Adipocyte (in vitro differentiated cells): ENCODE results near the gene IRF2BPL.

Experiments used
- DNase-seq: peaks from one replicate; pipeline ENCODE4 v3.0.0-alpha.2; 2015; ENCODE audit warnings: low read depth
- H3K27me3 ChIP-seq: replicated peaks from 2 replicates; pipeline ENCODE4 v1.7.0; 2013; ENCODE audit warnings: mild to moderate bottlenecking, low read length, moderate library complexity; ENCODE audit not compliant: control insufficient read depth, insufficient read depth
- H3K36me3 ChIP-seq: 2 replicates; pipeline ENCODE4 v1.7.0; 2013; ENCODE audit warnings: low read length, mild to moderate bottlenecking, moderate library complexity; ENCODE audit not compliant: control insufficient read depth, insufficient read depth, severe bottlenecking
- H3K4me1 ChIP-seq: 2 replicates; pipeline ENCODE4 v1.7.0; 2013; ENCODE audit warnings: mild to moderate bottlenecking, low read length, moderate library complexity; ENCODE audit not compliant: control insufficient read depth, insufficient read depth
- H3K4me3 ChIP-seq: 2 replicates; pipeline ENCODE4 v1.7.0; 2013; ENCODE audit warnings: mild to moderate bottlenecking, low read length, moderate library complexity
- H3K9ac ChIP-seq: 2 replicates; pipeline ENCODE4 v1.7.0; 2013; ENCODE audit warnings: mild to moderate bottlenecking, low read length, moderate library complexity
- H3K9me3 ChIP-seq: 2 replicates; pipeline ENCODE4 v1.7.0; 2013; ENCODE audit warnings: mild to moderate bottlenecking, low read length, moderate library complexity; ENCODE audit not compliant: control insufficient read depth

IRF2BPL gene

DNA sequence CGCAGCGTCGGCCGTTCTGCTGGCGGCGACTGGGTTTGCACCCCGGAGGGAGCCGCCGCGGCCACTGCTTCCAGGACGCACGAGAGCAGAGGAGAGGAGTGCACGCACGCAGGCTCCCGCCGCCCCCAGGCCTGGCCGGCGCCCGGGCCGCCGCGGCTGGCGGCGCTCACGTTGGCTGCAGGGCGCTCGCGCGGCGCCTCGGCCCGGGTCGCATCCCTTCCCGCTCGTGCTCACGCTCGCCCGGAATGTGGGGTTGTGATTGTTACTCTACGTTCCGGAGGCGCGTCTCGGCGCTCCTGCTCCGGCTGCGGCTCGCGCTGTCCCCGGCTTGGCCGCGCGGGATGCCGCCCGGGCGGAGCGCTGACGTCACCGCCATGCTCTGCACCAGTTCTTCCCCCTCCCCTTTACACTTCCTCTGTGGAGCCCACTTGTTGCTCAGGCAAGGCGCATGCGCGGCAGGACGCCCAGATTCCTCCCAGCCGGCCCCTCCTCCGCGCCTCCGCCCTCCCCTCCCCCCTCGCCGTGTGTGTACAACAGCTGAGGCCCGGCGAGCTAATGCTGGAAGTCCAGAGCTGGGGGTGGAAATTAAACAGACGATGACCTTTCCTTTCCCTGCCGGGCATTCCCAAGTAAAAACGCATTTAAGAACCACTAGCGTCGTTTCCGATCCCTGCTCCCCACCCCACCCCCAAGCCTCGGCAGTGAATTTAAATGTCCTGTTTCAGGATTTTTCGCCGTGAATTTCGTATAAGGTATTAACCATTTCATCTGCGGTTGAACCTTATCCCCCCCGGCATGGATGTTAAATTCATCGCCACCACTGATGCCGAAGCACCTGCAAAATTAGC, at the start of gene IRF2BPL:
Gene IRF2BPL (minus strand): TSS at position 325 of the 848 bp plus-strand sequence. CDS start 916 bp downstream, outside the sequence.
- Histone ChIP-seq H3K27me3 (no peaks in the 10 kb centered on the region), H3K9ac (peak within 1 kb of the TSS; percentile 96), H3K9me3 (no peaks in the 10 kb centered on the region), H3K4me1 (peaks cover 53% of the 10 kb centered on the region), H3K36me3 (peaks cover 4% of the 10 kb centered on the region), H3K4me3 (peak within 1 kb of the TSS; percentile 89)
- DNase-seq, result peak; percentile 98

DNA sequence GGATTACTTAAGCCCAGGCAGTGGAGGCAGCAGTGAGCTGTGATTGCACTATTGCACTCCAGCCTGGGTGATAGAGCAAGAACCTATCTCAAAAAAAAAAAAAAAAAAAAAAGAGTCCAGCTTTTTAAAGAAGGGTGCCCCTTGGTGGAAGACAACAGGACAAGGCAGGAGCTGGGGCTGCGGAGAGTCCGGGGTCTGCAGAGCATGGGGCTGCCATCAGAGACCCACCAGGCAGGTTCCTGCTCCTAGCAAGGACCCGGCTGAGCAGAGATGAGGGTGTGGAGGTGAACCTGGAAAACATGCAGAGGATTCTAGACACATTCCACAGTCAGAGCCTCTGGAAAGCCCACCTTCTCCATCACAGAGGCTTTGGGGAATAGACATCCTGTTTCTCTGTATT, 48.5 kb upstream of the IRF2BPL start:
- Histone ChIP-seq H3K27me3 (no peaks in the 10 kb centered on the region), H3K4me3 (no peak overlapping the region), H3K4me1 (peaks cover 23% of the 10 kb centered on the region), H3K9ac (peak overlapping the region; percentile 64), H3K9me3 (peaks cover 7% of the 10 kb centered on the region), H3K36me3 (no peaks in the 10 kb centered on the region)
- DNase-seq, result no peak

DNA sequence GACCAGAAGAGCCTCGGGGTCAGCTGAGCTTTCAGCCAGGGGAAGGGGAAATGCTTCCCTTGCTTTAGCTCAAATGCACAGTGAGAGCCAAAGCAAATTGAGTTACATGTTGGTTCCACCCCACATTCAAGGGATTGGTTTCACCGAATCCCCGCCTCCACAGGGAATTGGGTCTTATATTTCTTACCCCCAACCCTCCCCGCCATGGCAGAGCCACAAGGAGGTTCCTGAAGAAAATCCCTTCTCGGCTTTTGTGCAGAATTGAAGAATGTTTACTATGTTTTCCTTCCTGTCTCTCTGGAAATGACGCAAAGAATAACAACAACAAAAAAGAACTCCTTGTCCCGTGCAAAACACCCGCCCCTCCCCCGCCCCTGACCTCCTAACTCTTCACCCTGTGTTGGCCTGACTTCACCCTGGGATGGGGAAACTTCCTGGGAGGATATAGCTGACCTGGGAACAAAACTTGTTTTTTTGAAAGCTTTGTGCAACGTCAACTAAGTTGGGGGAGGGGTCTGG, 47.7 kb upstream of the IRF2BPL start:
- Histone ChIP-seq H3K27me3 (no peaks in the 10 kb centered on the region), H3K36me3 (no peaks in the 10 kb centered on the region), H3K4me3 (peak overlapping the region; percentile 71), H3K9ac (peak overlapping the region; percentile 64), H3K4me1 (peaks cover 27% of the 10 kb centered on the region), H3K9me3 (peaks cover 7% of the 10 kb centered on the region)
- DNase-seq, result peak; percentile 64

DNA sequence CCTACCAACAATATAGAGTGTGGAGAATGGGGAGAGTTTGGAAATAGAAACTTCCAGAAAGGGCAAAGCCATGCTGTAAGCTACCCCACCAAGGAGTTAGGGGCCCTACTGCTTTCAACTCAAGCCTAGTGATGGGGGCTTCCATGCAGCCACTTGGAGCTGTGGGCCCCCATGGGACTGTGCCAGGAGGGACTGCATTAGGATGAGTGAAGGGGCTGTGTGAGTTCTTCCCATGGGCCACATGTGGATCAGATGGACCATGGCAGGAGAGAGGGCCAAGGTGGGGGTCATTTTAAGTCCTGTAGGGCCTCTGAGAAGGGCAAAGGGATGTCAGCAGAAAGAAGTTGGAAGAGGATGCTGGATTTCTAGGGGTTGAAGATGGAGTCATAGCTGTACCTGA, 46.5 kb upstream of the IRF2BPL start:
- Histone ChIP-seq H3K9me3 (peaks cover 3% of the 10 kb centered on the region), H3K4me3 (no peak overlapping the region), H3K36me3 (no peaks in the 10 kb centered on the region), H3K4me1 (peaks cover 32% of the 10 kb centered on the region), H3K9ac (no peak overlapping the region), H3K27me3 (no peaks in the 10 kb centered on the region)
- no peak for DNase-seq

DNA sequence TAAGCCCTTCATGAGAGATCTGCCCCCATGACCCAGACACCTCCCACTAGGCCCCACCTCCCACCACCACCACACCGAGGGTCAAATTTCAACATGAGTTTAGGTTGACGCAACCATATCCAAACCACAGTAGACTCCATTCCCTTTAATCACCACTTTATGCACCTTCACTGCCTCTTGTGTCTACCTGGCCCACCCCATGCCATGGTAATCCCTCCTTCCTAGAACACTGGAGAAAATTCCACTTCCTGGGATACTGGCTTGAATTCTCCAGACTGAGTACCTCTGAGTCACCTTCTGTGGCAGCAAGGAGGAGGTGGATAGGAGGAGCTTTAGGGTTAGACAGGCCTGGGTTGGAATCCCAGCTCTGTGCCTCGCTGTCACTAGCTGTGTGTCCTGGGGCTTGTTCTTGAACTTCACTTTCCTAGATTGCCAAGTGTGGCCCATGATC, 43.5 kb upstream of the IRF2BPL start:
- Histone ChIP-seq H3K9me3 (no peaks in the 10 kb centered on the region), H3K4me1 (peaks cover 28% of the 10 kb centered on the region), H3K9ac (no peak overlapping the region), H3K27me3 (no peaks in the 10 kb centered on the region), H3K36me3 (no peaks in the 10 kb centered on the region), H3K4me3 (no peak overlapping the region)
- DNase-seq, result no peak

- peaks cover 11% of the 10 kb centered on the region for H3K4me1 ChIP-seq
- H3K4me3 ChIP-seq, result no peak overlapping the region
- peaks cover 4% of the 10 kb centered on the region for H3K27me3 ChIP-seq
- no peaks in the 10 kb centered on the region for H3K9me3 ChIP-seq
- H3K36me3 ChIP-seq, result no peaks in the 10 kb centered on the region
- no peak for DNase-seq
- H3K9ac ChIP-seq, result no peak overlapping the region
Measured at GRCh38 chr14:77069551-77069950, 41.0 kb upstream of the IRF2BPL start.

DNA sequence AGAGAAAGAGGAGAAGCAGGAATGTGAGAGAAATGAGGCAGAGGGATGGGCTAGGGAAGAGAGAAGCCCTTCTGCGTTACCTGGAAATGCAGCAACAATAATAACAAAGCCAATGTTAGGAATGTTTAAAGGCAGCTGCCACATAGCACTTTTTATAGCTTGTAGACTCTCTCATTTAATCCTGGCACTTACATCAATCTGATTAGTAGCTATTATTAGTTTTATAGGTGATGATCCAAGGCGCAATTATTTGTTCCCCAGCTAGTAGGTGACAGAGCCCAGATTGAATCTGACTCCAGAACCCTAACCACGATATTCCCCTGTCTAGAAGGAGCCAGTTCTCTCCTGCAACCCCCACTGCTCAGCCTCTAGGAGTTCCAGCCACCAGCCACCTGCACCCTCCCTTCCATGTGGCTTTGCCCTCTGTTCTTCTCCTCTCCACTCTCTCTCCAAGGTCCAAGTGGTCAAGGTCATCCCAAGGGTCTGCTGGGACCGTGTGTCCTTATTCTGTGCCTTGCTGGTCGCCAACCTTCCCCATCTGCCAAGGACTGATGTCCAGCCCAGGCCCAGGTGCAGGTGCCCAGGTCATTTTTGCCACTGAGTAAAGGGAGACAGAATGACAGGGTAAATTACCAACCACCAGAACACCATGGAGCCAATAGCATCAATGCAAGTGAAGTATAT, 40.2 kb upstream of the IRF2BPL start:
- no peak overlapping the region for H3K9ac ChIP-seq
- H3K36me3 ChIP-seq, result no peaks in the 10 kb centered on the region
- no peak for DNase-seq
- H3K4me3 ChIP-seq, result no peak overlapping the region
- peaks cover 5% of the 10 kb centered on the region for H3K27me3 ChIP-seq
- H3K4me1 ChIP-seq, result peaks cover 11% of the 10 kb centered on the region
- no peaks in the 10 kb centered on the region for H3K9me3 ChIP-seq

DNA sequence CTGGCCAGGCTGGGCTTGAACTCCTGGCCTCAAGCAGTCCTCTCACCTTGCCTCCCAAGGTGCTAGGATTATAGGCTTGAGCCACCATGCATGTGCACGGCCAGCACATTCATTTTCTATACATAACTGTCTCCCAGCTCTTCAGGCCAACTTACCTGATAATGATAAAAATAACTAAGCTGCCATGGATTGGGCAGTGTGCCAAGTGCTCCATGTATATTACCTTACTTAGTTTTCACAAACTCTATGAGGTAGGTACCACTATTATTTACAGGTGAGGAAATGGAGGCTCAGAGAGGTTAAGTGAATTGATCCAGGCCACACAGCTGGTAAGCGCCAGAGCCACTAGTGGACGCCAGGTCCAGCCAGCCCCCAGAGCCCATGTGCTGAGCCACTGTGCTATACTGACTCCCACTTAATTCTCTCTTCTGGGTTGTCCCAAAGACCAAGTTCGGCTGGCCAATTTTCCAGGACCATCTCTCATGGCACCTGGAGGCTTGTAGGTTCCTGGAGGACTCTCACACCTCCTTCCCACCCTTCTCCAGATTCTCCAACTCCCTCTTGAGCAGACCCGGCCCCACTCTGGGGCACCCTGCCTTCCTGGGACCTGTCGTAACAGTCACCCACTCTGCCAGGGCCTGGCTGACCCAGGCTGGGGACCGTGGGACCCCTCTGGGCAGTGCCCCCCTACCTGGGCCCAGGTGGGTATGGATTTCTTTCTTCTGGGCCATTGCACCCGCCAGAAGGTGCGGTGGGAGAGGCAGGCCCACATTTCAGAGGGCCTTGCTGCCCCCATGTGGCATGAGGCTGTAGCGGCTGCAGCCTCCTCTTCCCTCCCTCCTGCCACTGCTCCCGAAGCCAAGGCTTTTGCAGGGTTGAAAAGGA, 39.4 kb upstream of the IRF2BPL start:
- Histone ChIP-seq H3K4me1 (peaks cover 11% of the 10 kb centered on the region), H3K9me3 (no peaks in the 10 kb centered on the region), H3K36me3 (no peaks in the 10 kb centered on the region), H3K4me3 (no peak overlapping the region), H3K27me3 (peaks cover 5% of the 10 kb centered on the region), H3K9ac (no peak overlapping the region)
- DNase-seq, result peak; percentile 86

- Histone ChIP-seq H3K4me1 (peaks cover 5% of the 10 kb centered on the region), H3K9ac (no peak overlapping the region), H3K9me3 (no peaks in the 10 kb centered on the region), H3K36me3 (no peaks in the 10 kb centered on the region), H3K27me3 (peaks cover 5% of the 10 kb centered on the region), H3K4me3 (no peak overlapping the region)
- no peak for DNase-seq
Measured at GRCh38 chr14:77066578-77067172, 38.2 kb upstream of the IRF2BPL start.

GRCh38 chr14:77065851-77066577, 37.5 kb upstream of the IRF2BPL start:
- Histone ChIP-seq H3K9ac (no peak overlapping the region), H3K36me3 (no peaks in the 10 kb centered on the region), H3K27me3 (peaks cover 5% of the 10 kb centered on the region), H3K4me3 (no peak overlapping the region), H3K9me3 (no peaks in the 10 kb centered on the region), H3K4me1 (peaks cover 4% of the 10 kb centered on the region)
- no peak for DNase-seq
